GM18519 (cell line): ENCODE data around the gene DMWD.

Source experiments
- ATAC-seq: cut with Tn5 transposase; IDR thresholded peaks from one replicate; pipeline ENCODE4 v1.9.1; 2021; ENCODE audit warnings: mild to moderate bottlenecking, moderate library complexity; ENCODE audit not compliant: unreplicated experiment, low FRiP score

Gene DMWD

GRCh38 chr19:45792470-45793177, at the start of gene DMWD:
TSS of gene DMWD (minus strand) at chr19:45792845. CDS start at chr19:45792756, 89 bp downstream.
- ATAC-seq: peak; percentile 84

- no peak for ATAC-seq
Observed at GRCh38 chr19:45842198-45842597, 49.6 kb upstream of the DMWD start.

GRCh38 chr19:45834970-45835369, 42.3 kb upstream of the DMWD start:
- no peak for ATAC-seq

GRCh38 chr19:45828945-45829344, 36.3 kb upstream of the DMWD start:
- no peak for ATAC-seq

GRCh38 chr19:45828523-45828922, 35.9 kb upstream of the DMWD start:
- ATAC-seq: no peak

- ATAC-seq: no peak
Observed at GRCh38 chr19:45827459-45828093, 34.9 kb upstream of the DMWD start.

GRCh38 chr19:45826934-45827333, 34.3 kb upstream of the DMWD start:
- no peak for ATAC-seq

GRCh38 chr19:45825917-45826893, 33.6 kb upstream of the DMWD start:
- no peak for ATAC-seq

- ATAC-seq: no peak
Observed at GRCh38 chr19:45825263-45825605, 32.6 kb upstream of the DMWD start.

- ATAC-seq: no peak
Observed at GRCh38 chr19:45824531-45825262, 32.1 kb upstream of the DMWD start.

- no peak for ATAC-seq
Observed at GRCh38 chr19:45824041-45824471, 31.4 kb upstream of the DMWD start.

GRCh38 chr19:45823182-45823581, 30.5 kb upstream of the DMWD start:
- no peak for ATAC-seq

GRCh38 chr19:45822716-45823115, 30.1 kb upstream of the DMWD start:
- no peak for ATAC-seq

- no peak for ATAC-seq
Observed at GRCh38 chr19:45821570-45821969, 28.9 kb upstream of the DMWD start.

- ATAC-seq: no peak
Observed at GRCh38 chr19:45821103-45821521, 28.5 kb upstream of the DMWD start.

GRCh38 chr19:45820413-45821102, 27.9 kb upstream of the DMWD start:
- ATAC-seq: no peak

- ATAC-seq: no peak
Observed at GRCh38 chr19:45819769-45820168, 27.1 kb upstream of the DMWD start.

- no peak for ATAC-seq
Observed at GRCh38 chr19:45817725-45818301, 25.2 kb upstream of the DMWD start.

- no peak for ATAC-seq
Observed at GRCh38 chr19:45817010-45817724, 24.5 kb upstream of the DMWD start.
